IPS-NIHi7 (cell line): ENCODE data around the gene CEP41.

Experiments
- DNase-seq: peaks from one replicate; pipeline ENCODE4 v3.0.0; 2012; ENCODE audit warnings: mixed read lengths; ENCODE audit errors: extremely low spot score

The CEP41 gene

GRCh38 chr7:130440527-130441365 is at the start of gene CEP41:
Gene CEP41, minus strand, starts transcription at chr7:130441016. Its CDS starts 50 bp downstream, at chr7:130440966.
- DNase-seq: peak; percentile 99

- DNase-seq: no peak
Measured at GRCh38 chr7:130490311-130490791, 49.5 kb upstream of the CEP41 start.

GRCh38 chr7:130489140-130489983 is 48.5 kb upstream of the CEP41 start:
- no peak for DNase-seq

- DNase-seq: no peak
Measured at GRCh38 chr7:130488392-130489139, 47.8 kb upstream of the CEP41 start.

GRCh38 chr7:130486954-130487436 is 46.2 kb upstream of the CEP41 start:
- DNase-seq: peak; percentile 22

GRCh38 chr7:130486114-130486953 is 45.5 kb upstream of the CEP41 start:
- peak; percentile 98 for DNase-seq

- no peak for DNase-seq
Measured at GRCh38 chr7:130485734-130486113, 44.9 kb upstream of the CEP41 start.

GRCh38 chr7:130483031-130483430 is 42.2 kb upstream of the CEP41 start:
- DNase-seq: no peak

- no peak for DNase-seq
Measured at GRCh38 chr7:130481898-130482297, 41.1 kb upstream of the CEP41 start.

- no peak for DNase-seq
Measured at GRCh38 chr7:130479716-130480400, 39.0 kb upstream of the CEP41 start.

GRCh38 chr7:130478991-130479390 is 38.2 kb upstream of the CEP41 start:
- no peak for DNase-seq

- no peak for DNase-seq
Measured at GRCh38 chr7:130476297-130477150, 35.7 kb upstream of the CEP41 start.

GRCh38 chr7:130475776-130476175 is 35.0 kb upstream of the CEP41 start:
- DNase-seq: no peak

GRCh38 chr7:130473876-130474275 is 33.1 kb upstream of the CEP41 start:
- no peak for DNase-seq

GRCh38 chr7:130473289-130473688 is 32.5 kb upstream of the CEP41 start:
- no peak for DNase-seq

- DNase-seq: no peak
Measured at GRCh38 chr7:130471974-130472373, 31.2 kb upstream of the CEP41 start.

GRCh38 chr7:130468612-130469011 is 27.8 kb upstream of the CEP41 start:
- DNase-seq: no peak

- no peak for DNase-seq
Measured at GRCh38 chr7:130463553-130464434, 23.0 kb upstream of the CEP41 start.
